ENCODE data around the gene WWOX.

GRCh38 chr16:78381060-78381459 lies 281.6 kb downstream of the WWOX start:
- TF ChIP-seq CBX2 (IDR thresholded peaks at IDR 0.05; ENCODE audit: low read depth, low read length) (no peak), CBX2 (CRISPR knock-in tag; IDR thresholded peaks at IDR 0.05; ENCODE audit: low read depth) (no peak), MLLT10 (CRISPR knock-in tag; IDR thresholded peaks at IDR 0.05) (no peak), ZNF460 (CRISPR knock-in tag; IDR thresholded peaks at IDR 0.05; ENCODE audit: borderline replicate concordance) (no peak), ZNF747 (CRISPR knock-in tag; IDR thresholded peaks at IDR 0.05; ENCODE audit: borderline replicate concordance) (no peak), KLF6 (CRISPR knock-in tag; IDR thresholded peaks at IDR 0.05) (no peak), ZNF841 (CRISPR knock-in tag; IDR thresholded peaks at IDR 0.05; ENCODE audit: borderline replicate concordance) (no peak), NR1H2 (CRISPR knock-in tag; IDR thresholded peaks at IDR 0.05; ENCODE audit: borderline replicate concordance, low read depth) (no peak), GMEB2 (CRISPR knock-in tag; IDR thresholded peaks at IDR 0.05; ENCODE audit: low read depth) (no peak), GTF2F1 (IDR thresholded peaks at IDR 0.05; ENCODE audit: low read length) (no peak), MEF2D (CRISPR knock-in tag; IDR thresholded peaks at IDR 0.05) (no peak), SRF (IDR thresholded peaks at IDR 0.05; ENCODE audit: low read depth, low read length) (no peak), TERF1 (CRISPR knock-in tag; IDR thresholded peaks at IDR 0.05) (no peak), ZNF563 (CRISPR knock-in tag; IDR thresholded peaks at IDR 0.05) (no peak)
